KMS-11 (cell line): ENCODE data around the gene FAM50A.

Experiments
- H2AFZ ChIP-seq: fragments of 200-600 bp; sonication (generic); 2 replicates; pipeline ENCODE4 v1.6.1; 2016; ENCODE audit warnings: antibody characterized with exemption, mixed run types, low read depth
- H3K27ac ChIP-seq: fragments of 200-600 bp; sonication (generic); 2 replicates; pipeline ENCODE4 v1.6.1; 2016; ENCODE audit warnings: mild to moderate bottlenecking, mixed run types
- H3K27me3 ChIP-seq: fragments of 200-600 bp; sonication (generic); 2 replicates; pipeline ENCODE4 v1.6.1; 2017; ENCODE audit warnings: mild to moderate bottlenecking, low read depth, mixed run types, moderate library complexity; ENCODE audit not compliant: insufficient read depth
- H3K36me3 ChIP-seq: fragments of 200-600 bp; sonication (generic); 2 replicates; pipeline ENCODE4 v1.6.1; 2017; ENCODE audit warnings: mild to moderate bottlenecking, mixed run types; ENCODE audit not compliant: insufficient read depth
- H3K4me1 ChIP-seq: fragments of 200-600 bp; sonication (generic); 2 replicates; pipeline ENCODE4 v1.6.1; 2016; ENCODE audit warnings: mild to moderate bottlenecking, low read depth, mixed run types; ENCODE audit not compliant: poor library complexity, severe bottlenecking
- H3K4me2 ChIP-seq: fragments of 200-600 bp; sonication (generic); 2 replicates; pipeline ENCODE4 v1.7.0; 2016; ENCODE audit warnings: mild to moderate bottlenecking, mixed run types
- H3K4me3 ChIP-seq: fragments of 200-600 bp; sonication (generic); IDR thresholded peaks from 2 replicates; pipeline ENCODE4 v1.6.1; 2017; ENCODE audit warnings: low read depth, low read length, mixed read lengths; ENCODE audit not compliant: insufficient read depth
- H3K79me2 ChIP-seq: fragments of 200-600 bp; sonication (generic); 2 replicates; pipeline ENCODE4 v1.6.1; 2016; ENCODE audit warnings: low read depth, mixed run types; ENCODE audit not compliant: insufficient read depth
- H3K9ac ChIP-seq: fragments of 200-600 bp; sonication (generic); 2 replicates; pipeline ENCODE4 v1.6.1; 2016; ENCODE audit warnings: mild to moderate bottlenecking, mixed run types
- H4K20me1 ChIP-seq: fragments of 200-600 bp; sonication (generic); 2 replicates; pipeline ENCODE4 v1.6.1; 2016; ENCODE audit warnings: mild to moderate bottlenecking, mixed run types; ENCODE audit not compliant: insufficient read depth
- TF ChIP-seq, protein P1 (sequence below): fragments of 200-600 bp; sonication (generic); conservative IDR thresholded peaks from 2 replicates; pipeline ENCODE4 v1.6.1; 2017; ENCODE audit warnings: low read depth, mild to moderate bottlenecking, antibody characterized with exemption, low read length, moderate library complexity, mixed read lengths

Gene FAM50A

GRCh38 chrX:154419688-154420401 lies 24.1 kb upstream of the FAM50A start:
- H3K27me3 ChIP-seq: no peaks in the 10 kb centered on the region
- H4K20me1 ChIP-seq: no peaks in the 10 kb centered on the region
- H3K4me2 ChIP-seq: no peak overlapping the region
- no peaks in the 10 kb centered on the region for H3K79me2 ChIP-seq
- H3K27ac ChIP-seq: no peak overlapping the region
- H3K4me3 ChIP-seq: no peak overlapping the region
- H3K4me1 ChIP-seq: no peaks in the 10 kb centered on the region
- TF ChIP-seq, protein P1, sequence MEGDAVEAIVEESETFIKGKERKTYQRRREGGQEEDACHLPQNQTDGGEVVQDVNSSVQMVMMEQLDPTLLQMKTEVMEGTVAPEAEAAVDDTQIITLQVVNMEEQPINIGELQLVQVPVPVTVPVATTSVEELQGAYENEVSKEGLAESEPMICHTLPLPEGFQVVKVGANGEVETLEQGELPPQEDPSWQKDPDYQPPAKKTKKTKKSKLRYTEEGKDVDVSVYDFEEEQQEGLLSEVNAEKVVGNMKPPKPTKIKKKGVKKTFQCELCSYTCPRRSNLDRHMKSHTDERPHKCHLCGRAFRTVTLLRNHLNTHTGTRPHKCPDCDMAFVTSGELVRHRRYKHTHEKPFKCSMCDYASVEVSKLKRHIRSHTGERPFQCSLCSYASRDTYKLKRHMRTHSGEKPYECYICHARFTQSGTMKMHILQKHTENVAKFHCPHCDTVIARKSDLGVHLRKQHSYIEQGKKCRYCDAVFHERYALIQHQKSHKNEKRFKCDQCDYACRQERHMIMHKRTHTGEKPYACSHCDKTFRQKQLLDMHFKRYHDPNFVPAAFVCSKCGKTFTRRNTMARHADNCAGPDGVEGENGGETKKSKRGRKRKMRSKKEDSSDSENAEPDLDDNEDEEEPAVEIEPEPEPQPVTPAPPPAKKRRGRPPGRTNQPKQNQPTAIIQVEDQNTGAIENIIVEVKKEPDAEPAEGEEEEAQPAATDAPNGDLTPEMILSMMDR: no peak
- H3K36me3 ChIP-seq: no peaks in the 10 kb centered on the region
- no peak overlapping the region for H3K9ac ChIP-seq
- H2AFZ ChIP-seq: no peak overlapping the region

GRCh38 chrX:154420402-154420756 lies 23.6 kb upstream of the FAM50A start:
- H3K4me2 ChIP-seq: no peak overlapping the region
- no peak overlapping the region for H3K27ac ChIP-seq
- H2AFZ ChIP-seq: no peak overlapping the region
- H3K27me3 ChIP-seq: no peaks in the 10 kb centered on the region
- H3K79me2 ChIP-seq: no peaks in the 10 kb centered on the region
- TF ChIP-seq, protein P1: no peak
- no peak overlapping the region for H3K9ac ChIP-seq
- no peaks in the 10 kb centered on the region for H3K4me1 ChIP-seq
- no peak overlapping the region for H3K4me3 ChIP-seq
- H3K36me3 ChIP-seq: no peaks in the 10 kb centered on the region
- H4K20me1 ChIP-seq: no peaks in the 10 kb centered on the region

DNA sequence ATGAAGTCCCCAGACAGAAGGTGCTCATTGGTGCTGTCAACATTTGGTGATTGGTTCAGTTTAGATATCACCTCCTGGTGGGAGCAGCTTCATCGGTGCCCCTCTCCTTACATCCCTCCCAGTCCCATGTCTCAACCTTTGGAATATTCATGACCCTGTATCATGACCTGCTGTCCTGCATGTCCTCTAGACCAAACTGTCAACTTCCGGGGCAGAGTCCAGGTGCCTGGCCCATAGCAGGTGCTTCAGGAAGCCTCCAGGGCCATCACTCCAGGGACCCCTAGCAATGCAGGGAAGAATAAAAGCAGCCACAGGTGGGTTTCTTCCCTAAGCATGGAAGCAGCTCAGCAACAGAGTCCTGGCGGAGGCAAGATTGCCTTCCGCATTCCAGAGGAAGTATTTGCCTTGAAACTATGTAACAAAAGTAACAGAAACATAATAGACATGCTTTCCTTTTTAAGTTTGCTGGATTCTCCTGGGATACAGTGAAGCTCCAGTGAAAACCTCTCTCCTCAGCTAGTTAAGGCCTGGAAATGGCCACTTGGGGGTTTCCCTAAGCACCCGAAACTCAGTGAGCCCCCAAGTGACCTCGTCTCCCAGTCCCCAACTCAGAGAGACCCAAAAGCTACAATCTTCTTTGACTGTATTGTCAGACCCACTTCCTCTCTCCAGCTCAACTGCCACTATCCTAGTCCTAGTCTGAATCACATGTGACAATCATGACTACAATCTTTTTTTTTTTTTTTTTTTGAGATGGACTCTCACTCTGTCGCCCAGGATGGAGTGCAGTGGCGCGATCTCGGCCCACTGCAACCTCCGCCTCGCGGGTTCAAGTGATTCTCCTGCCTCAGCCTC lies 16.8 kb upstream of the FAM50A start:
- Histone ChIP-seq H3K79me2 (peaks cover 9% of the 10 kb centered on the region; the same call in 1 of the 2 replicates), H3K27me3 (no peaks in the 10 kb centered on the region), H3K27ac (no peak overlapping the region), H3K4me1 (peaks cover 10% of the 10 kb centered on the region), H3K4me2 (no peak overlapping the region), H4K20me1 (no peaks in the 10 kb centered on the region), H3K36me3 (no peaks in the 10 kb centered on the region), H3K4me3 (no peak overlapping the region), H3K9ac (no peak overlapping the region), H2AFZ (no peak overlapping the region)
- TF ChIP-seq, protein P1: no peak

DNA sequence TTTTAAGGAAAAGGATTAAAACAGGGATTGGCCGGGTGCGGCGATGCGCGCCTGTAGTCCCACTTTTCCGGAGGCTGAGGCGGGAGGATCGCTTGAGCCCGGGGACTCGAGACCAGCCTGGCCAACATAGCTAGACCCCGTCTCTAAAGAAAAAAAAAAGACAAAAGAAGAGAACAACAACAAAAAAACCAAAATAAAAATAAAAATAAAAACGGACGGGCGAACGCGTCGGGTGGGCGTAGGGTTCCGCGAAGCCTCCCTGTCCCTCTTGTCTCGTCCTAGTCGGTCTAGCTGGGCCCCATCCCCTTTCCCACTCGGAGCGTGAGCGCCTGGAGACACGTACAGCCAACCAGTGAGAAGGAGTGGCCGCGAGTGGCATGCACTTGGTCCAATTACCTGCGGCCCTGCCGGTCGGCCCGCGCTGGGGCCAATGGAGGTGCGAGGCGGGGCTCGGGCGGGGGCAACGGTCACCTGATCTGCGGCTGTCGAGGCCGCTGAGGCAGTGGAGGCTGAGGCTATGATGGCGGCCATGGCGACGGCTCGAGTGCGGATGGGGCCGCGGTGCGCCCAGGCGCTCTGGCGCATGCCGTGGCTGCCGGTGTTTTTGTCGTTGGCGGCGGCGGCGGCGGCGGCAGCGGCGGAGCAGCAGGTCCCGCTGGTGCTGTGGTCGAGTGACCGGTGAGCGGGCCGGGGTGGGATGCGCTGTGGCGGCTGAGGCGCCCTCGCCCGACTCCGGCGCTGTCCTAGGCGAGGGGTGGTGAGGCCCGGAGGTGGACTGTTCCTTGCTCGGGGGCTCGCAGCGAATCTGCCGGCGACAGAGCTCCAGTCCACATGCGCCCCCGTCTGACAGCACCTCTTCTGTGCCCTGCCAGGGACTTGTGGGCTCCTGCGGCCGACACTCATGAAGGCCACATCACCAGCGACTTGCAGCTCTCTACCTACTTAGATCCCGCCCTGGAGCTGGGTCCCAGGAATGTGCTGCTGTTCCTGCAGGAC lies 15.5 kb upstream of the FAM50A start, which contains the start of gene ATP6AP1:
Gene ATP6AP1 (plus strand): TSS at position 502 of the 996 bp plus-strand sequence. CDS start 16 bp downstream, at position 518.
- TF ChIP-seq, protein P1: no peak
- Histone ChIP-seq H4K20me1 (no peaks in the 10 kb centered on the region), H3K4me1 (peaks cover 10% of the 10 kb centered on the region), H3K79me2 (peaks cover 9% of the 10 kb centered on the region; the same call in 1 of the 2 replicates), H3K4me3 (no peak within 1 kb of the TSS), H3K27ac (no peak within 1 kb of the TSS), H3K27me3 (no peaks in the 10 kb centered on the region), H2AFZ (peak within 1 kb of the TSS; percentile 69), H3K36me3 (no peaks in the 10 kb centered on the region), H3K9ac (peak within 1 kb of the TSS; percentile 52; the same call in 1 of the 2 replicates), H3K4me2 (peak within 1 kb of the TSS; percentile 78)
